GM20431 (cell line): ENCODE measurements around the gene NSMF.
"Not testable (repeated sequence)": the region's sequence is repeated elsewhere in the genome, so short reads cannot be mapped to it uniquely, and the experiment has no call there.

Experiments
- in situ Hi-C: fragments of 300-500 bp; cut with MseI, MboI; formaldehyde crosslinking; loops from one replicate; pipeline ENCODE4 v1.15.0; 2020; ENCODE audit warnings: low sequenced_read_pairs; ENCODE audit not compliant: unreplicated experiment

NSMF gene

DNA sequence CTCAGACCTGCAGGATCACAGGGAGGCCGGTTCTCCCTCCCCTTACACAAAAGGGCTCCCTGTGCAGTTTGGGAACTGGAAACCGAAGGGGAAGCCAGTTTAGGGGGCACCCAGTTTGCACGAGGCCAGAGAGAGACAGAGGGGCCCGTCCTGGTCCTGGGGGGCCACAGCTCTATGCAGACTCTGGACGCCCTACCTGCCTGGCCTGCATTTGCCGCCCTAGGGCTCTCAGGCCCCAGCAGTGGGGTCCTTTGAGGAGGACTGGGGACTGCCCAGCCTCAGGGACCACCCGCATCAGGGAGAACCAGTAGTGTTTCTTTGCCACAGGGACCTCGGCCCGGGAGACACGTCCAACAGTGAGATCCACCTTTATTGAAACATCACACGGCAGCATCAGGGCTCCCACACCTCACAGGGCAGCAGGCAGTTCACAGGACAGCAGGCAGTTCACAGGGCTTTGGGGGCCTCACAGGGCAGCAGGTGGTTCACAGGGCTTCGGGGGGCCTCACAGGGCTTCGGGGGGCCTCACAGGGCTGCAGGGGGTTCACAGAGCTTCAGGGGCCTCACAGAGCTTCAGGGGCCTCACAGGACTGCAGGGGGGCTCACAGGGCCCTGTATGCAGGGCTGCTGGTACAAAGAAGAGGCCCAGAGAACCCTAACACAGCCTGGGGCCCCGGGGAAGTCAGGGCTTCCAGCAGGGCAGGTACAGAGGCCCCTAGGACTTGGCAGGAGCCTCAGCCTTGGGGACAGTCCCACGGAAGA, 648 bp upstream of the NSMF start:
- in situ Hi-C loops = no loop called here

DNA sequence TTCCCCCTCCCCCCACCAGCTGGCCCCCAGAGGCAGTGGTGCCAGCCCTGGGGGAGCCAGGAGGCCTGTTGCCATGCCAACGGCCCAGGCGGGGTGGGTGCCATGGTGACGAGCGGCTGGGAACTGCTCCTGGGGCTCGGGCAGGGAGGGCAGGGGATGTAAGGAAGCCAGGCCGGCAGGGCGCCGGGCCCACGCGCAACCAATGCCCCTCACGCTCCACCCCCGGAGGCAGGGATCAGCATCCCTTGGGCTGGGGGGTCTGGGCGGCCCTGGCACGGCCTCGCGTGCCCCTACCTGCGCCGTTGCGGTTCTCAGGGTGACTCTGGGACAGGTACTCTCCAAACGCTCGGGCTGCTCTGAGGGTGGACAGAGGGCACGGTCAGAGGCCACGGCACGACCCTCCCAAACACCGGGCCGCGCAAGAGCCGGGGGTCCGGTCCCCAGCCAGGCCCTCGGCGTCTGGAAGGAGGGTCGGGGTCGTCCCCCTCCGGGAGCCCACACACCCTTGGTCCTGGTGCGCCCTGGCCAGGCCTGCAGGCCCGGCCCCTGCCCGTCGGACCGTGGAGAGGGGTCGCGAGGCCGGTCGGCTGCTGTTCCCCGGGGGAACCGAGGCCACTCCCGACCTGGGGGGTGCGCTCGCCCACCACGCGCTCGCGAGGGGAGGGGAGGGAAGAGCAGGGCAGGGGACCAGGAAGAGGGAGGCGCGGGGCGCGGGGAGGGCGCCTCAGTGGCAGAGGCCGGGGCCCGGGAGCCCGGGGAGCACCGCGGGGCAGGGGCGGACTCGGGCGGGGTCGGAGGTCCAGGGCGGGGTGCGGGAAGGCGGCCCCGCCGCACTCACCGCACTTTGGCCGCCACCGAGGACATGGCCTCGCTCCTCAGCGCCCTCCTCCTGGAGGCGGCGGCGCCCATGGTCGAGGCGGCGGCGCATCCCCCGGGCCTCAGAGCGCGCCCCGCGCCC, 661 bp downstream of the NSMF start:
- in situ Hi-C loops = no loop called here

DNA sequence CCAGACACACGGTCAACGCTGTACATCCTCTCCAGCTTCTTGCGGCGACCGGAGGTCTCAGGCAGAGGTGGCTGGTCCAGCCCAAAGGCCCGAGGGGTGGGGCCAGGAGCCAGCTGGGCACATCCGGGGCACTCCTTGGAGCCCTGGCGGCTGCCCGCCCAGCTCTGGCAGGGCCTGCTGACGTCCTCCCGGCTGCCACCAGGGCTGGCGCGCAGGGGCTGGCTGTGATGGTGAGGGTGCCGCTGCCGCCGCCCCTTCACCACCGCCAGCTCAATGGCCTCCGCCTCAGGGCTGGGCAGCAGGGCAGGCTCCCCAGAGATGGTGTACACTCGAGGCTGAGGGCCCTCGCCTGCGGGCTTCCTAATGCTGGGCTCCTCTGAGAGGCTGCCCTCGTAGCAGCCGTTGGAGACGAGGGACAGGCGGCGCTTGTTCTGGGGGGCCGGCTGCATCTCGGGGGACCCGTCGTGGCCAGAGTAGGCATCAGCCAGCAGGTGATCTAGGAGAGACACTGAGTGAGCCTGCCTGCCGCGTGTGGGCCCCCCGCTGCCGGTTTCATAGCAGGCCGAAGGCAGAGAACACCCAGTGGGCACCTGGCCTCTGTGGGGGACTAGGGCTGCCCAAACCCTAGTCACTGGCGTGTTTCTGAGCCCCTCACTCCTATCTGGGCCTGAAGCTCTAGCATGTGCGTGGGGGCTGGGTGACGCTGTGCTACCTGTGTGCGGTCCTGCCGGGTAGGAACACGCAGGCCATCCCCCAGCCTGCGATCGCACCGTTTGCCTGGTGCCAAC, 1.5 kb downstream of the NSMF start:
- in situ Hi-C loops = no loop called here

DNA sequence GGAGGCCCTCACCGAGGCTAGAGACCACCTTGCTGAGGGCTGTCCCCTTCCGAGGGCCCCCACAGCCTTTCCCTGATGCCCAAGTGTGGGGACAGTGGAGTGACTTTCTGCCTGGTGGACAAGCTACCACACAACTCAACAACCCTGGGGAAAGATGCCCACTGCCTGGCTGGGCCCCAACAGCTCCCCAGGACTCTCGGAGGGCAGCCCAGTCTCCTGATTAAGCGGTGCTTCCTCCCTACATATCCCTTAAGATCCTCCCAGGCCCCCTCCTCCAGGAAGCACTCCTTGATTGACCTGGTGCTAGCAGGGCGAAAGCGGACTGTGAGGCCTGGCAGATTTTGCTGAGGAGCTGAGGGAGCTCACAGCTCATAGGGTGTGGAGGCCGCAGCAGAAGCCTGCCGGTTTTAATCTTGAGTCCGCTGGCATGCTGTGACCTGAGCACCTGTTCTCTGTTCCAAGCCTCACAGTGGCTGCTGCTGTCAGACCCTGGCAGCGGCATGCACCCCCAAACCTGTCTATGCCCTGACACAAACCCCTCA, 2.2 kb downstream of the NSMF start:
- in situ Hi-C loops = no loop called here

DNA sequence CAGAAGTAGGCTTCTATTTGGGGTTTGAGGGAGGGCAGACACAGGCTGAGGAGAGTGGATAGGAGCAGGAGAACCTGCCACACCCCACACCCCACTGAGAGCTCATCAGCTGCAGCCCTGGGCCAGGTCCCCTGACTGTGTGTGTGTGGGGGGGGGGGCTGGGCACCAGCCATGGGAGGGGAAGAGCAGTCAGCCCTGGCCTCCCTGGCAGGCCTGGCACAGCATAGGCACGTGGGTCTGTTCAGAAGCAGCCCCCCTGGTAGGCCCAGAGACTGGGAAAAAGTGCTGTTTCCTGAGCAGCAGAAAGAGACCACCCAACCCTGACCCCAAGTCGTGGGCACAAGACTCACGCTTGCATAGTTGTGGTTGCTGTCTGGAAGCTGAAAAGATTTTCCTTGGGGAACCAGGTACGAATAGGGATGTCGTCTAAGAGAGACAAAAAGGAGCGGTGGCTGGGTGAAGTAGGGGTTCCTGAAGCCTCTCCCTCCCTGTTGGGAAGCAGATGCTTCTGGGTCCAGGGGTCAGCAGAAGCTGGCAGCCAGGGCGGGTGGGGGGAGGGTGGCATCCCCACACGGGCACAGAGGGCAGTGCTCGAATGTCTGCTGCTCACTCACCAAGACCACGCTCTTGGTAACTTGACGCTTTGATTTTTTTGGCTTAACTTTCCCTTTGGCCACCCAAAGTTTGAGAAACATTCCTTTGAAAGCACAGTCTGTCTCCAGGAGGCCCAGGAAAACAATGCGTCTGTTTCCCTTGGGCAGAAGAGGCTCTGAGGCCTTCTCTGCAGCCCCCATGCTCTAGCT, 2.9 kb downstream of the NSMF start:
- in situ Hi-C loops = no loop called here

DNA sequence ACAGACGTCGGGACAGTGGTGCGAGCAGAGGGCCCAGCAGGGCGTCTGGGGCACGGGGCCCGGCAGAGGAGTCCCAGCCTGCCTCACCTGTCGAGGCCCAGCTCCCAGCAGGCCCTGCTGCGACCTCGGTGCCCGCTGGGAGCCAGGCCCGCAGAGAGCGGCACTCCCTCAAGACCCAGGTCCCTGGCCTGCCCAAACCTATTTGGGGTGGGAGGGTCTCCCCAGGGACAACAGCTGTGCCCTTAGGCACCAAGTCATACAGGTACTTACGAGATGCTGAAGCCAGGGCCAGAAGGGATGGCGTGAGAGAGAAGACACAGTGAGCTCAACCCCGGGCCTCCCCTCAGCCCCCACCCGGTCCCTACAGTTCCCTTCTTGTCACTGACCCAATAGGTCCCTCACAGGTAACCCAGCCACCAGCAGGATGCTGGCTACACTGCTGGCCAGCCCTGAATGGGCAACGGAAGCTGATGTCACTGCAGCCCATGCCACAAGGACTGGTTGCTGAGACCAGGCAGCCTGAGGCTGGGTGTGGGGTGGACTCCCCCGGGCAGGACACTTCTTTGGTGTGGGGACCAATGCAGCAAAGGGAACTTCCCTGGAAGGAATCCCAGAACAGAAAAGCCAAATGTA, 3.7 kb downstream of the NSMF start:
- in situ Hi-C loops = no loop called here

DNA sequence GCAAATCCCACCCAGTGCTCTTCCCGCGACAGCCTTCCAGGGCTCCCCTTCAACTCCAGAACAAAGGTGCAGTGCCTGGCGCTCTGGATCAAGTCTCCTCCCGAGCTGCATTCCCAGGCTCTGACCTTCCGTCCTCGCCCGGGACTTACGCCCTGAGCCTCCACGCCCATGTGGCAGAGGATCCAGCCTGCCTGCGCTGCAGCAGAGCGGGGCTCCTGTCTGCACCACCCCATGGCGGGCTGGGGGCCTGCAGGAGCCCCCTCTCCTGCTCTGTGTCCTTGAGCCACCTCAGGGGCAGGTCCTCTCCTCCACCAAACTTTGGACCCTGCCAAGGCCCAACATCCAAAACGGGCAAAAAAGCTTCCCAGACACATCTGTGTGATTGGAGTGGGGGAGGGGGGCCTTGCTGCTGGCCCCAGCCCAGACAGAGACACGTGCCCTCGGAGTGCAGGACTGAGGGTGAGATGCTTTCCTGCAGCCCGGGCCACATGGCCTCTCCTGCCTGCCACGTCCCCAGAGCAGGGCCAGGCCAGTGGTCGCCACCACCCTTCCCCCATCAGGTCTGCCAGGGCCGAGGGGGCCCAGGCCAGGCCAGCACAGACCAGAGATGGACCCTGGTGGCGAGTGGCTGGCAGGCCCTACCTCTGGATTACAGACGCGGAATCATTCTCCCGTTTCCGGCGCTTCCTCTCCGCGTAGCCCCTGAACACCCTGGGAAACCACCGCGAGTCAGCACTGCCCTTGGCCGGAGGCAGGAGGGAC, 4.4 kb downstream of the NSMF start:
- in situ Hi-C loops = no loop called here

DNA sequence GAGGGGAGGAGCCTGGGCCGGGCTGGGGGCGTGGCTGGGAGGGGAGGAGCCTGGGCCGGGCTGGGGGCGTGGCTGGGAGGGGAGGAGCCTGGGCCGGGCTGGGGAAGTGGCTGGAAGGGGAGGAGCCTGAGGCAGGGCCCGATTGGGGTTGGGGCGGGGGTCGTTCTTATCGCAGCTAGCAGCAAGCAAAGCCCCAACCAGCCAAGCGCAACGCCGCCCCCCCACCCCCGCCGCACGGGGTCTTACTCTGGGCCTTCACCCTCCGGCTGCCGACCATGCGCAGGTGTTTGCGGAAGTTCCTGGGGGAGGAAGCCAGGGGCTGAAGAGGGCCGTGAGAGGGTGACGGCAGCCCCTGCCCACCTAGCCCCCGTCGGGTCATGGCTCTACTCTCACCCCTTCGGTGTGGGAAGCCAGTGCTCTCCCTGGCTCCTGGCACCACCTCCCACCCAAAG, 5.0 kb downstream of the NSMF start:
- in situ Hi-C loops = no loop called here

DNA sequence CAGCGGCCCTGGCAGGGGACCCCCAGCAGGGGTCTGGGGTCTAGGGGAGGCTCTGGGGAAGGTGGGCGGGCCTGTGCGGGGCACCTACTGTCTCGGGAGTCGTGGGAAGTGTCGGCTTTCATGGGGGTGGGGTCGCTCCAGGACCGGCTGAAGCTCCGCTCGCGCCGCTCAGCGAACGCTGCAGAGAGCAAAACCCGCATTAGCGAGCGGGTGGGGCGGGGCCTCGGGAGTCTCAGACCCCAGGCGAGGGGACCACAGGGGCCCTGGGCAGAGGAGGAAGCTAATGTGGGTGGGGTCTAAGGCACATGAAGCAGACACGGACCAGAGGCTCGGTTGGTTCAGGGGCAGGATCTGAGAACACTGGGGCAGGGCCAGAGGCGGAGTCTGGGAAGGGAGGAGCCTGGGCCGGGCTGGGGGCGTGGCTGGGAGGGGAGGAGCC, 5.5 kb downstream of the NSMF start:
- in situ Hi-C loops = no loop called here

DNA sequence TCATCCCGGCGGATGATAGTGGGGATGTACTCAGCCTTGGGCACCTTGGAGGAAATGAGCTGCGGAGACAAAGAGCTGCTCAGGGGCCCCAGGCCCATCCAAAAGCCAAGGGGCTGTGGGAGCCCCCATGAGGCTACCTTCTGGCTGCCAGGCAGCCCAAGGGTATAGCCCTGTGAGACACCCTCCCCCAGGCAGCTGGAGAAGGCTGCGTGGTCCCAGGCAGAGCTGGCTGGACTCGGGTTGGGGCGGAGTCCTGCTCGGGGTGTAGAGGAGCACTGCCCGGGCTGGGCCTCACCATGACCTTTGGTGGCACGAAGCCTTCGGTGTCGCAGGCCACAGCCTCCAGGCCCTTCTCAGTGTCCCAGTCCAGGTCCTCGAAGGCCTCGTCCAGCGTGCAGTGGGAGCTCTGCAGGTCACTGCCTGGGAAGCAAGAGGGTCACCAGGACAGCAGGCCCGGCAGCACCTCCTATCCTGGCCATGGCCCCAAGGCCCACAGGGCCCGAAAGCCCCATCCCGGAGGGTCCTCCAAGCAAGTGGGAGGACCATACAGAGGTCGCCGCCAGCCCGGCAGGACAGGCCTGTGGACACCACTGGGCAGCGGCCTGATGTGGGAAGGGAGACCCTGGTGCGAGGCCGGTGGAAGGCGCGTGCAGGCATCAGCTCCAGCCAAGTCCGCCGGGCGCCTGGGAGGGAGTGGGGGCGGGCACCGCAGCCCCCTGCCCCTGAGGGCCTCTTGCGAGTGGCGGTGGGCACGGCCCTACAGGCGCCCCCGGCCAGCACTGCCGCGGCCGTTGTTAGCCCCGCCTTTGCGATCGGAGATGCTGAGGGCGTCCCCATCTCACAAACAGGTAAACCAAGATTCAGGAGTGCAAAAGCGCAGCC, 6.1 kb downstream of the NSMF start:
- in situ Hi-C loops = no loop called here

DNA sequence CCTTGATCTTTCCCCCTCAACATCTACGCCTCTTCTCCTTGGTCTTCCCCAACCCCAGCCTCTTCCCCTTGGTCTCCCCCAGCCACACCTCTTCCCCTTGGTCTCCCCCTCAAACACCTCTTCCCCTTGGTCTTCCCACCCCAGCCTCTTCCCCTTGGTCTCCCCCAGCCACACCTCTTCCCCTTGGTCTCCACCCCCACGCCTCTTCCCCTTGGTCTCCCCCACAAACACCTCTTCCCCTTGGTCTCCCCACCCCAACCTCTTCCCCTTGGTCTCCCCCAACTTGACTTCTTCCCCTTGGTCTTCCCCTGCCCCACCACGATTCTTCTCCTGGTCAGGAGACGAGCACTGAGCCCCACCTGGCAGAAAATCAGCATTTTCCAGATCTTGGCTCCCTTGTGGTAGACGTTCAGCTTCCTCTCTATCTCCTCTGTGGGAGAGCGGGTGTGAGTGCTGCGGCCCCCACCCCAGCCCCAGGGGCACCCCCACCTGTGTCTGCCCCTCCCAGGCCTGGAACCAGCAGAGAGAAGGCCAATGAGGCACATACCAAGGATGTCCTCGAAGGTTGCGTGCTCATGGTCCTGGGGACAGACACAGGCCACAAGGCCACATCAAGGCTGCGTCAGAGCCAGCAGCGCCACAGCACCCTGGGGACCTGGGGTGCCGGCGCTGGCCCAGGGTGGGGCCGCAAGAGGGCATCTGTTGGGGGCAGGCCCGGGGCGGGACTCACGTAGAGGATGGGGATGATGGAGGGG, 7.0 kb downstream of the NSMF start:
- in situ Hi-C loops = no loop called here

DNA sequence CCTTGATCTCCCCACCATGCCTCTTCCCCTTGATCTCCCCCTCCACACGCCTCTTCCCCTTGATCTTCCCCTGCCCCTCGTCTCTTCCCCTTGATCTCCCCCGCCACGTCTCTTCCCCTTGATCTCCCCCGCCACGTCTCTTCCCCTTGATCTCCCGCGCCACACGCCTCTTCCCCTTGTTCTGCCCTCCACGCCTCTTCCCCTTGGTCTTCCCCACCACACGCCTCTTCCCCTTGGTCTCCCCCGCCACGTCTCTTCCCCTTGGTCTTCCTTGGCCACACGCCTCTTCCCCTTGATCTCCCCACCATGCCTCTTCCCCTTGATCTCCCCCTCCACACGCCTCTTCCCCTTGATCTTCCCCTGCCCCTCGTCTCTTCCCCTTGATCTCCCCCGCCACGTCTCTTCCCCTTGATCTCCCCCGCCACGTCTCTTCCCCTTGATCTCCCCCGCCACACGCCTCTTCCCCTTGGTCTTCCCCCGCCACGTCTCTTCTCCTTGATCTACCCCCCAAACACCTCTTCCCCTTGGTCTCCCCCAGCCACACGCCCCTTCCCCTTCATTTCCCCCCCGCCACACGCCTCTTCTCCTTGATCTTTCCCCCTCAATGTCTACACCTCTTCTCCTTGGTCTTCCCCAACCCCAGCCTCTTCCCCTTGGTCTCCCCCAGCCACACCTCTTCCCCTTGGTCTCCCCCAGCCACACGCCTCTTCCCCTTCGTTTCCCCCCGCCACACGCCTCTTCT, 7.7 kb downstream of the NSMF start:
- in situ Hi-C loops = not testable (repeated sequence)

DNA sequence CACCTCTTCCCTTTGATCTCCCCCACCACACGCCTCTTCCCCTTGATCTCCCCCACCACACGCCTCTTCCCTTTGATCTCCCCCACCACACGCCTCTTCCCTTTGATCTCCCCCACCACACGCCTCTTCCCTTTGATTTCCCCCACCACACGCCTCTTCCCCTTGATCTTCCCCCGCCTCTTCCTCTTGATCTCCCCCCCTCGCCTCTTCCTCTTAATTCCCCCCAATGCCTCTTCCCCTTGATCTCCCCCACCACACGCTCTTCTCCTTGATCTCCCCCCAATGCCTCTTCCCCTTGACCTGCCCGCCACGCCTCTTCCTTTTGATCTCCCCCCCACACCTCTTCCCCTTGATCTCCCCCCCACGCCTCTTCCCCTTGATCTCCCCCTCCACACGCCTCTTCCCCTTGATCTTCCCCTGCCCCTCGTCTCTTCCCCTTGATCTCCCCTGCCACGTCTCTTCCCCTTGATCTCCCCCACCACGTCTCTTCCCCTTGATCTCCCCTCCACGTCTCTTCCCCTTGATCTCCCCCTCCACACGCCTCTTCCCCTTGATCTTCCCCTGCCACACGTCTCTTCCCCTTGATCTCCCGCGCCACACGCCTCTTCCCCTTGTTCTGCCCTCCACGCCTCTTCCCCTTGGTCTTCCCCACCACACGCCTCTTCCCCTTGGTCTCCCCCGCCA, 8.5 kb downstream of the NSMF start:
- in situ Hi-C loops = not testable (repeated sequence)

DNA sequence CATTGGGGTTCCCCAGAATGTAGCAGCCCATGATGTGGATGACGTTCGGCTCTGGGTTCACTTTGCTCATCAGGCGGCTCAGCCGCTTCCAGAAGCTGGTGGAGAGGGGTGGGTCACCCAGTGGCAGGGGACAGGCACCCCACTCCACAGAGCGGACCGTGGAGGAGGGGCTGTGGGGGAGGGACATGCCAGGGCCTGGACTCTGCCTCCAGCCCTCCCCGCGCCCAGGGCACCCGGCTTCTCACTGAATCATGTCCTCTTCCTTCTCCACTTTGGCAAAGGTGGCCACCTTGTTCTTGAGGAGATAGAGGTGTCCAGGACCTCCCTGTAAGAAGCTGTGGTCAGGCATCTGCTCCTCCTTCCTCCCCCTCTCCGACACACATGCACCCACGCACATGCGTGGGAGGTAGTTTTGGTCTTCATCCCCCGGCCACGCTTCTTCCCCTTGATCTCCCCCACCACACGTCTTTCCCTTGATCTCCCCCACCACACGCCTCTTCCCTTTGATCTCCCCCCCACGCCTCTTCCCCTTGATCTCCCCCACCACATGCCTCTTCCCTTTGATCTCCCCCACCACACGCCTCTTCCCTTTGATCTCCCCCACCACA, 9.1 kb downstream of the NSMF start:
- in situ Hi-C loops = no loop called here
